Activated T-cell treated with anti-CD3 and anti-CD28 coated beads, Interleukin-2, amount 50 U/mL, for 1 hour (primary cell): ENCODE data around the gene PLEKHM3.

Experiments
- DNase-seq: peaks from one replicate; pipeline ENCODE4 v3.0.0-alpha.2; 2020

The PLEKHM3 gene

DNA sequence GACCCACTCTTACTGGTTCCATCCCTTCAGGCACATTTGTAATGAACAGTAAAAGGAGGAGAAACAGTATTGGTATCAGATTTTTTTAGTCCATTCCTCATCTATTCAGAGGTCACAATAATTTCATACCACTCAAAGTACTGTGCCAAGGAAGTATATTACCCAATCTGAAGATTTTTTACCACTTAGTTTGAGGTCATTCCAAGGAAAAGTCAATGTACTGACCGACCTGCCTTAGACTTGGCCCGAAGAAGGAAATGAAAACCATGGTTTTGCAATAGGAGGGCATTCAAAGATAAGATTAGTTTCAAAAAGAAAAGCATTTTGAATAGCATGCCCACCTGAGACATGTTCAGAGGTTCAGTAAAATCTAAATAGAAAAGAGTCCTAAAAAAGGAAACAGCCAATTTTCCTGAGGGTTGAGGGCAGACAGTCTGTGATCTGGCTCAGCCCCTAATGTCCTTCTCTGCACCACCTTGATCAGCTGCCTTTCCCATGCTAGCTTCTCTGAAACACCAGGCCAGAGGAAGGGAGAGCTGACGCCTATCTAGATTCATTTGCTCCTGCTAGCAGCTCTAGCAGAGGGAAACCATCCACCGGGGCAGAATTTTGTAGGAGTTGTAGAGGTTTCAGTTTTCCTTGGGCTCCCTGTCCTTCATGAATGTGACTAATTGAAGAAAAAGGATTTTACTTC lies 148.3 kb downstream of the PLEKHM3 start:
- no peak for DNase-seq

DNA sequence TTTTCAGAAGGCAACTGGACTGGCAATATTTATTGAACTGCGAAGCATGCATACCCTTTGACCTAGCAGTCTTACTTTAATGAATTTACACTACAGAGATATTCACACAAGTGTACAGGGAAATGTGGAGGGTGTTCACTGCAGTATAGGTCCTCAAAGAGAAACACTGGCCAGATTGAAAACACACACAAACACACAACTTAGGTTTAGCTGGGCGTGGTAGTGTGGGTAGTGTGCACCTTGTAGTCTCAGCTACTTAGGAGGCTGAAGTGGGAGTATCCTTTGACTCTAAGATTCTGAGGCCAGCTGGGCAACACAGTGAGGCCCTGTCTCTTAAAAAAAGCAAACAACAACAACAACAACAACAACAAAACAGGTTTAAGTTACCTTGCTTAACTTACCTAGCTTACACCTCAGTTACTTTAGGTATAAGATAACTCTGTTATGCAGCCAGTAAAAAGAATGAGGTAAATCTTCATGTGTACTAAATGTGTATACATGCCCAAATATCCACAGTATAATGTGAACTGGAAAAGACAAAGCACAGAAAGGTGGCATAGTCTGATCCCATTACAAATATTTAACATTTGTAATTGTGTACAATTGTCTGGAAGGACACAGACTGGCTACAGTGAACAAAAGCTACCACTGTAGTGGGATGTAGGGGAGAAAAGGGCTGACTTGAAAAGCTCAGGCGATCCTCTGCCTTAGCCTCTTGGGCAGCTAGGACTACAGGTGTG lies 149.7 kb downstream of the PLEKHM3 start:
- DNase-seq, result no peak

DNA sequence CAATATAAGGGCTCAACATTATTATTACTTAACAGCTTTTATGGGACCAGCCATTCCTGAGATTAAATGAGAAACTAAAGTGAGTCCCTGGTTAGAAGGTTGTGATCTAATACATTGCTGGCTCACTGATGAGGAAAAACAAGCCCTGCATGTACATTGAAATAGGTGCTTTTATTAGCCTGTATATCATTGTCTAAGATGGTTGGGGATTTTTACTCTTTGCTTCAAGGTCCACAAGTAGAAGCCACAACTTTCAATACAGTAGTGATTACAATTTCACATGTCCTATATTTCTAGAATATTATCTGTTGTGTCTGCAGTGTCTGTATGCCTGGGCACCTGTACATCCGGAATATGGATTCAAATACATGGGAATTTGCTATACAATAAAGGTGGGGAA lies 151.5 kb downstream of the PLEKHM3 start:
- DNase-seq, result no peak

GRCh38 chr2:207871911-207872310 lies 153.4 kb downstream of the PLEKHM3 start:
- no peak for DNase-seq

DNA sequence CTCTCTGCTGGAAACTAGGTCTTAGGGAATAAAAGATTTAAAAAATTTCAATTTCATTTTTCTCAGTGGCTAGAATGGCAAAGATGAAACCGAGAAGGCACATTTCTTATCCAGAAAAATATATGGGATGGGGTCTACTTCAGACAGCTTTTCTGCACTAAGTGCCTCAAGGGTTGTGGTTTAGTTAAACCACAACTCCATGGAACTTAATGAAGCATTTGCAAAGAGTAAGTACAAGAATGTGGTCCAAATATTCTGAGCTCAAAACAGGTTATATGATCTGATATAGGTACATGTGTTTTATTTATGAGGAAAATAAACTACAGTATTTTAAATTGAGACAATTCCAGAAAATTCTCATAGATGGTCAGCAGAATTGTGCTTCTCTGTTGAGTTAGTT lies 153.8 kb downstream of the PLEKHM3 start:
- DNase-seq, result no peak

DNA sequence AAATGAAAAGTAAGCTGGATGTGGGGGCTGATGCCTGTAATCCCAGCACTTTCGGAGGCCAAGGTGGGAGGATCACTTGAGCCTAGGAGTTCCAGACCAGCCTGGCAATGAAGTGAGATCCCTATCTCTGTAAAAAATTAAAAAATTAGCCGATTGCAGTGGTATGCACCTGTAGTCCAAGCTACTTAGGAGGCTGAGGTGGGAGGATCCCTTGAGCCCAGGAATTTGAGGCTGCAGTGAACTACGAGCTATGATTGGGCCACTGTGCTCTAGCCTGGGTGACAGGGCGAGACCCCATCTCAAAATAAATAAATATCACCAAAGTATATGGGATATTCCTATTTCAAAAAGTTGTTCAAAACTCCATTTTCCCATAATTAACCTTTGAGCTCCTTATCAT lies 154.5 kb downstream of the PLEKHM3 start:
- DNase-seq, result no peak

- no peak for DNase-seq
Measured at GRCh38 chr2:207869784-207870778, 155.2 kb downstream of the PLEKHM3 start.

GRCh38 chr2:207868855-207869596 lies 156.3 kb downstream of the PLEKHM3 start:
- no peak for DNase-seq

DNA sequence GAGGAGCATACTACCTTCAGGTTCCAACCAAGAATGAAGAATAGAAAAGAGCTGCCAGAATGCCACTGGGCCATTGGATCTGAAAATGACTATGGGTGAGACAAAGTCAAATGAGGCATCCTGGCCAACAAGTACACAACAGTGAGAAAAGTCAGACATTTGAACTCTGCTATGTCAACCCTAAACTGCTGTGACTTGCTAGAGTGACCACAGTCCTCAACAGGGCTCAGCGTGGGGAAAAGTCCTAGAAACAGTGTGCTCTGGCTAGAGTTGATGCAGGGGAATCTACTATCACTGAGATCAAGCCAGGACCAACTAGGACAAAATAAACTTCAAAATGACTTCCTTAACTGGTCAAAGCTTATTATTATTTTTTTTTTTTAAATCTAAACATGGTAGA lies 157.4 kb downstream of the PLEKHM3 start:
- DNase-seq, result no peak

GRCh38 chr2:207867056-207867455 lies 158.3 kb downstream of the PLEKHM3 start:
- DNase-seq, result no peak

DNA sequence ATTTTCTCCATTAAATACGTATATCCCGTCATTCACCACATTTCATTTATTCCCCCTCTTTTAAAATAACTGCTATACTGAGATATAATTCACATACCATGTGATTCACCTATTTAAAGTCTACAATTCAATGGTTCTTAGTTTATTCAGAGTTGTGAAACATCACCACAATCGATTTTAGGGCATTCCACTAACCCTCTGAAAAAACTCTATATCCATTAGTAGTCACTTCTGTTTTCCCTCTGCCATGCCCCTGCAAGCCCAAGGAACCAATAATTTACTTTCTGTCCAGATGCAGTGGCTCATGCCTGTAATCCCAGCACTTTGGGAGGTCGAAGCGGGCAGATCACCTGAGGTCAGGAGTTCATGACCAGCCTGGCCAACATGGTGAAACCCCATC lies 160.1 kb downstream of the PLEKHM3 start:
- no peak for DNase-seq

DNA sequence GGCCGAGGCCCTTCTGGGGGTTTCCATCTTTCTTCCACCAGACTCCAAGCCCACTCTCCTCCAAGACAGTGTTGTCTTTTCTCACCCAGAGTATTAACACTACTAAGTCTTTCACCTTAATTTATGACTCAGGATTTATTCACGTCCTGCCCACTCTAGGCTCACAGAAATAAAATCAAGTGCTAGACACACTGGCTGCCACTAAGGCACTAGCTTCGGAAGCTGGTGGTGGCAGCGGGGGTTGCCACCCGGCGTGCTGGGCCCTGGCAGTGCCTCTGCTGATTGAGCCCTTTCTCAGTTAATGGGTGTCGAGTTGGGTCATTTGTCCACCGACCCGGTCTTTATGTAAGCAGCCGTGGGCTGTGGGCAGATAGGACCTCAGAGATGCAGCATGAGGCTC lies 162.0 kb downstream of the PLEKHM3 start:
- DNase-seq, result no peak

GRCh38 chr2:207861789-207862188 lies 163.5 kb downstream of the PLEKHM3 start:
- DNase-seq, result no peak

- DNase-seq, result no peak
Measured at GRCh38 chr2:207860685-207861084, 164.6 kb downstream of the PLEKHM3 start.

DNA sequence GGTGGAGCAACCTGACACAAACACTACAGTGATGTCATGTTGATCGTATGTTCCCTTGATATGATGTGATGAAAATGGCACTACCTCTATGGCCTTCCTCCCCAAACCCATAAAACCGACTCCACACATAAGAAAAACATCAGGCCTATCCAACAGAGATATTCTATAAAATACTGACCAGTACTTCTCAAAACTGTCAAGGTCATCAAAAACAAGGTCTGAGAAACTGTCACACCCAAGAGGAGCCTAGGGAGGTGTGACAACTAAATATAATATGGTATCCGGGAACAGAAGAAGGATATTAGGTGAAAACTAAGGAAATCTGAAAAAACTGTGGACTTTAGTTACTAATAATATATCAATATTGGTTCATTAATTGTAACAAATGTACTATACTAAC lies 169.7 kb downstream of the PLEKHM3 start:
- no peak for DNase-seq

GRCh38 chr2:207854484-207855440 lies 170.6 kb downstream of the PLEKHM3 start:
- DNase-seq, result no peak

GRCh38 chr2:207852791-207853190 lies 172.5 kb downstream of the PLEKHM3 start:
- DNase-seq, result no peak

DNA sequence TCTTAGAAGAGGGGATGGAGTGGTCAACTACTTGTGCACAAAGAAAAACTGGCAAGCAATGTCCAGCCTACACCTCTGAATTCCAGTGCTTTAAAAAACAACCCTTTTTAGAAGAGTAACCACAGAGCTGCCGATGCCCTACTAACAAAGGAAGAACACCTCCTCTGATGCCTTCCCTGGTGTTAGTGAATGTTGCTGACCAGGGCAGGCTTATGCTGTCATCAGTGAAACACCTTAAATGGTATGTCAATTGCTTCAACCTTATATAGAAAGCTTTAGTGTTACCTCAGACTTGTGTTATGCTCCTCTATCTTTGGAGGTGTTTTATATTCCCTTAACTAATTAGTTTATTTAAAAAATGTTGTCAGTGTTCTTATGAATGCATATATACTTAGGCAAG lies 175.9 kb downstream of the PLEKHM3 start:
- DNase-seq, result no peak

DNA sequence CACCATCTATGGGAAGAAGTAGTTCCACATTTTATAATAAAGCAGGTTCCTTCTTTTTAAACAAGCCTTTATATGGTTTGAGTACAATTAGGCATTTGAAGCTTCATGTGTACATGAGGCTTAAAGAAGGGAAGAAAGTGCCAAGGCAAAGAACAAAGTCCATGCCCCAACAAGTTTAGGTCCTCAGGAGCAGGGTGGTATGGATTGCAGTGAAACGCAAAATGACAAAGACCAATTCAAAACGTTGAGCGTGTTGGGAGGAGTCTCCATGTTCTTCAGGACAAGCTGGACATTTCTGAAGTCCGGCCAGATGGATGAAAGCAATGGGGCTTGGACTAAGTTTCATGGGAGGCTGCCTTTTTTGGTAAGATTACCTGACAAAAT lies 176.8 kb downstream of the PLEKHM3 start:
- DNase-seq, result no peak

DNA sequence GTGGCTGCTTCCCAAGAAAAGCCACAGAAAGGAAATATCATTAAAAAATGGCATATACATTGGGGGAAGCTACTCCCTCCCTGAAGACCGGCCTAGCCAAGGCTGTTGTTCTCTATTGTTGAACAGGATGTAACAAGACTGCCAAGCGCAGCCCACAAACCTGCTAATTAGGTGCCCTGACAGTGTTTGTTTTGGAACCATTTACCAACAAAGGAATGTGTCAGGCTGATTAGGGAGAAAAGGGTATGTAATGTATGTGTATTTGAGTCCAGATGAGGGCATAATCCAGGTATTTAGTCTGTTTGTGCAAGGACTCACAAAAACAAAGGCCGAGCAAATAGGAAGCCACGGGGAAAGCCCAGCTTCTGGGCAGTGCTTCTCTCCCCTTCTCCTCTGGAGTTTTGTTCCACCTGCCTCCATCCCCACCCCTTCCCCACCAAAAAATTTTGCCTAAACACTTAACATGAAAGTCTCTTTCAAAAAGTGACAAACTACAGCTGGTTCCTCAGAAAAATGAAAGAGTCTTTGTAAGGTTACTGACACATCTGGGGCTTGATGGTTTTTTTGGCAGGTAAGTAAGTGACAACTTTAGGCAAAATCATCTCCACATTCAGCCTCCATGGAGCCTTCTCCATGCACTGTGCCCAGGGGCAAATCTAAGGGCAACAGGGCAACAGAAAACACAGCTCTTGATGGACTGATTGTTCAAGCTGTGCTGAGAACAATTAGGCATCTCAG lies 177.4 kb downstream of the PLEKHM3 start:
- no peak for DNase-seq
